Left cardiac atrium (tissue), 4 donors: ENCODE results near the gene PICK1. TPM values are rescaled to one million over a fixed set of nuclear protein-coding genes. Genes with fewer than 3 reads are reported as not detected.

Experiments used
- ATAC-seq, 2 donors: fragments of 200-7000 bp; cut with Tn5 transposase; one replicate each; pipeline ENCODE4 v1.9.1; 2020; ENCODE audit warnings: mild to moderate bottlenecking in 2 of 2, moderate library complexity in 2 of 2
- DNase-seq: peaks from one replicate; pipeline ENCODE4 v3.0.0-alpha.2; 2020
- intact Hi-C, 2 donors: fragments of 100-400 bp; cut with DNase I; formaldehyde crosslinking; loops; one replicate each; pipeline versions ENCODE4 v1.14.1 to v1.15.1; 2022 to 2023
- total RNA-seq, 2 donors: library from RNA; stranded (reverse); fragmentation: NEBNext Ultra II Directional; extraction: Animal tissue kit (Norgen Biotek cat#: 25700); gene quantifications; one replicate each; pipeline ENCODE4 v1.2.1, GENCODE V29; 2021
- donor health status: DM: no; HTN: yes; CAD: no.
- donor health status: DM: no; HTN: yes; CAD: no; lungs with severe emphysema.
- donor health status: DM: yes; HTN: yes; CAD: no.
- donor health status: Dilated cardiomyopathy.

The PICK1 gene
- total RNA-seq, 2 donors from 2014 or later: 19.4 to 21.0 TPM

DNA sequence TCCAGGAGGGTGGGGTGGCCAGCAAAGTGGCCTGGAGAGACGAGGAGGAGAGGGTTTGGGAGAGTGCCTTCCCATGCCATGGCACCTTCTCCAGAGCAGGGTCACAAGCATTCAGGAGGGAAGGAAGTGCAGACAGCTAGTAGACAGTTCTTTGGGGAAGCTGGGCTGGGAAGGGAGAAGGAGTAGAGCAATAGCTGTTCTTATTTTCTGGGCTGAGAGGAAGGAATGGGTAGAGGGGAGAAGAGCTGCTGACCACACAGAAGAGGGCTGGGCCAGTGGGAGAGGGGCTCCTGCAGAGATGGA is 14.8 kb upstream of the PICK1 start:
- no peak for DNase-seq
- peak in 1 of 2 donors; percentile 9 for ATAC-seq
- intact Hi-C loops: no loop called here

DNA sequence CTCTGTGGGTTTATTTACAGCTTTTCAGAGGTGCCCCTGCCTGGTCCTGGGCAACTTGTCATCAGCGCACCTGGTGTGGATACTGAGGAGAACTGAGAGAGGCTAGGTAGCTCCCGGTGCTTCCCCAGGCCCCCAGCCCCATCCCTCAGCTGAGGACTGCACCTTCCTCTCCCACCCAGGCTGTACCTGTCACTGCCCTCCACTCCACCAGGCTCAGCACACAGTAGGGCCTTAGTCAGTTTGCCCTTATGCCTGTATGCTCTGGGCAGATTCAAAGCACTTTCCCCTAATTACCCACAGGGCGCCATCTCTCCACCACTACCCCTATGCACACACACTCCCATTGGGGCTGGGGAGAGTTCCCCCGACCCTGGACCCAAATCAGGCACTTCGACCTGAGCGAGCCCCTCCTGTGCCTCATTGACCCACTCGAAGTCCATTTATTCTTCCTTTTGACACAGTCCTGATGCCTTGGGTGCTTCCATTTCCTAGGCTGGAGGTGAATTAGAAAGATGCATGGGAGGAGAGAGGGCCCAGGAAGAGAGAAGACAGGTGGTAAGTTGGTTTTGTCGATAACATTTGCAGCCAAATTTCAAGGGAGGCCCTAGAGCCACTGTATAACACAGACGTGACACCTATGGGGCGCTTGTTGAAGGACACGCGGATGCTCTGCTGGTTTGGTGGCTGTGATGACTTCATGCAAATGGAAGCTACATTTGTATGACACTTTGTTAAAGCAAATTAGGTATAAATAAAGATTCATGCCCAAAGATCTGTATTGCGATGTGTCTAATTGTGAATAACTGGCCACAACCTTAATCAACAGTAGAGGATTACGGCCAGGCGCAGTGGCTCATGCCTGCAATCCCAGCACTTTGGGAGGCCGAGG is 13.8 kb upstream of the PICK1 start:
- no peak for ATAC-seq
- no peak for DNase-seq
- intact Hi-C loops: no loop called here

DNA sequence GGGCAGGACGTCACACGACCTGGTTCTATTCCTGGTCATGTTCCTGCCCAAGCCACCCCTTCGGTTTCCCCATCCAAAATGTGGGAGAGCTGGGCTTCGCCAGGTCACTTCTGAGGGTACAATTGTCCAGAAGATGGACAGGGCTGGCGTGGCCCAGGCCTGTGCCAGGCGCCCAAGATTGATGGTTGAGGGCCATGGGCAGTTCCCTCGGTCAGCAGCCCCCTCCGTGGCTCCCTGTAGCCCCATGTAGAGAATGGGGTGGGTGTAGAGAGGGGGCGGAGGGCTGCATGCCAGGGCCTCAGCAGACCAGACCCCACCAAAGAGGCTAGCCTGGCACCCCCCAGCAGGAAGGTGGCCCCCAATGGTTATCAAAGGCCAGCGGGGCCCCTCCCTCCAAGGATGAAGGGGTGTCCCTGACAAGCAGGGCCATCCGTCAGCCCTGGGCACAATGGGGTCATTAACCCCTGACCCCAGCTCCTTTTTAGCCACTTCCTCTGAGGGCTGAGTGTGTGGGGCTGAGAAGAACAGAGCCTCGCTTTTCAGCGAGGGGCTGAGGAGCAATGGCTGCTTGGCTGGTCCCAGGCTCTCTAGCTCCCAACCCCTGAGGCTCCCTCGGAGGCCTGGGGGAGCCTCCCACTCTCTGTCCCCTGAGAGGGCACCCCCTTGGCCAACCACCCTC is 11.0 kb upstream of the PICK1 start:
- ATAC-seq (no peak), DNase-seq (no peak)
- intact Hi-C loops: no loop called here

DNA sequence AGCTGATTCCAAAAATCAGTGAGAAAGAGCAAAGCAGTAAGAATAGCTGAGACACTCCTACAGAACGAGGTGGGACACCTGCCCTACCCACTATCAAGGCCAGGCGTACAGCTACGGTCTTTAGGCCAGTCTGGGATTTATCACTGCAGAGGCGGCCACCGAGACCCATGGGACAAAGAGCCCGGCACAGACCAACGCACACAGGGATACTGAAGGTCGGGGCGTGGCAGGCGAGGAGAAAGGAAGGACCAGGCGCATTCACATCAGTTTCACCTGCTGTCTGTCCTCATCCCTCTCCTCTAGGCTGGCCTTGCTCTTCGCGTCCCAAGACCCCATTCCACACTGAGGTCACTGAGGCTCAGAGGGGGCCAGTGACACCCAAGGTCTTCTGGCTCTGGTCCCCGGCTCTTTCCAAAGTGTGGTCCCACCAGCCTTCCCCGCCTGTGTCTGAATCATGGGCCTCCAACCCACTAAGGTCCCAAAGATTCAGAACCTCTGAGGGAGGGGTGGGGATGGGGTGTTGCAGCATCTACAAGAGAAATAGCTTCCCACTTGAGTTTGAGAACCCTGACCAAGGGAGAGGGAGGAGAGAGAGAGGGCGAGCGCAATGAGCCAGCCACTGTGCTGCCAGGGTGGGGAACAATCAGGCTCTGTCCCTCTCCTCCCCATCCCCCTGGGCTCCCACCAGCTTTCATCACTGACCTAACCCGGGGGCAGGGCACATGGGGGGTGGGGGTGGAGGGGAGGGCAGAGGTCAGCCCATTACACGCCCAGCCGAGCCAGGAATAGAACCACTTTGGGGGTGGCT is 7.2 kb upstream of the PICK1 start:
- DNase-seq: no peak
- intact Hi-C loops: loop anchor here (5.0 to 10.0 kb wide), 4 partner anchors 55 to 525 kb away; partner anchors contain the start of gene DMC1 (in 2 of the 2)
- peak in 1 of 2 donors; percentile 32 for ATAC-seq

DNA sequence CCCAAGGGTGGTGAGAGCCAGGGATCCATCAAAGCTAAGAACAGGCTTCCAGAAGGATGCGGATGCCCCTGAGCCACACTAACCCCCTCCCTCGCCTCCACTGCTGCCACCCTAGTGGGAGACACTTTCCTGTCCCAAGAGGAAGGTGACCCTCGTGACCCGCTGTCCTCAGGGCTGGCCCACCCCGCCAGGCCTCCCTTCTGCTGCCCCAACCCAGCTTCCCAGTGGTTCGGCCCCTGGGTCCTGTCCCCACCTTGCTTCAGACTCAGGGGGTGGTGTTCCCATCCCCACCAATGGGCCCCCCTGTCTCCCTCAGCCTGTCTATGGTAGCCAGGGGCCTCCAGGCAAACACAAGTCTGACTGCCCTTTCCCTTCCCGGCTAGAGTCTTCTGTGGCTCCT is 6.5 kb upstream of the PICK1 start:
- intact Hi-C loops: loop anchor here (5.0 to 10.0 kb wide), 4 partner anchors 54 to 524 kb away; partner anchors contain the start of gene DMC1 (in 2 of the 2)
- no peak for ATAC-seq
- no peak for DNase-seq

DNA sequence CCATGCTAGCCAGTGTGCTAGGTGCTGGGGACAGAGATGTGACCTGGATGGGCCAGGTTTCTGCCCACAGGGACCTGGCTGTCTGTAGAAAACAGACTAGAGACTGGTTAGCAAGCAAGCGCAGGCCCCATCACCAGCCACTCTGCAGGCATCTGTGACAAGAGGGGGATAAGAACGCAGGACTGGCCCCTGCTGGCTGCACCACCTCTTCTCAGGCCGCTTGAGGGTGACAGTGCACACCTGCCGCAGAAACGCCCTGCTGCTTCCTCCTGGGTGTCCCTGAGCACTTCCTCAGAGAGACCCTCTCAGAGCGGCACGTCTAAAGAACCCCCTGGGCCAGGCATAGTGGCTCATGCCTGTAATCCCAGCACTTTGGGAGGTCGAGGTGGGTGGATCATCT is 5.9 kb upstream of the PICK1 start:
- intact Hi-C loops: loop anchor here (5.0 to 10.0 kb wide), 4 partner anchors 54 to 524 kb away; partner anchors contain the start of gene DMC1 (in 2 of the 2)
- ATAC-seq: no peak
- no peak for DNase-seq

DNA sequence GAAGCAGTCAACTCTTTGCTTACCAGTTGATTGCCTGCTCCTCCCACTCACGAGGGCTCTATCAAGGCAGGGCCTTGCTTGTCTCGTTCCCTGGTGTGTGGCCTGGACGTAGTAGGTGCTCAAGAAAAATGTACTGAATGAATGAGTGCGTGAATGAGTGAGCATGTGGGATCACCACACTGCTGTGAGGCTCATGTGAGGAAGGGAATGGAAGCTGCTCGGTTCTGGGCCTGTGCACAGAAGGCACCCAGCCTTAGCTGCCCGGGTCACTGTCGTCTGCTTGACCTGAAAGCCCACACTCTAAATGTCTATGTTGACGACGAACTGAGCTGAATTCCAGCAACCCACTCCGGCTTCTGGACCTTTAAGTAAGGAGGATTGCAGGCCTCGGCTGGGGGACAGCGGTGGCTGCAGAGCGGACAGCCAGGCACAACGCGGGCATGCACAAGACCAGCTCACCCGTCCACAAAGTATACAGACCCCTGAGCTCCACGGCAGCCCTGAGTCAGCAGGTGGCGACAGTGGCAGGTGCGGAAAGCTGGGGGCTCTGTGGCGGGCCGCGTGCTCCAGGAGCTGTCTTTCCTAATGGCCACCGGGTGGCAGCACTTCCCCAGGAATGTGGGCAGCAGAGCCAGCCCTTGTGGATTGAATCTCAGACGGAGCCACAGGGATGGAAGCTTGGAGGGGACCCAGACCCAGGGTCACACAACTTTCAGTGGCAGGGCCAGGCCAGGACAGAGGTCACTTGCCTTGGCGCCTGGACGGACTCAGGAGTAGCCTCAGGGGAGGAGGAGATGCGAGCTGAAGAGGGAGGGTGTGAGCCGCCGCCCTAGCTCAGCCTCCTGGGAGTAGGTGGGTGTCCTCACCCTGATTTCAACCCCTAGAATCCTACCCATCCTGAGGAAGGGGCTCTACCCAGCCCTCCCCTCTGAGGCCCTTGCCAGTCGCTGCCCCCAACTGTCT is 5.0 kb upstream of the PICK1 start:
- ATAC-seq (peak; percentile 73 to 76), DNase-seq (peak; percentile 89)
- intact Hi-C loops: loop anchor here (5.0 to 10.0 kb wide), 4 partner anchors 53 to 523 kb away; partner anchors contain the start of gene DMC1 (in 2 of the 2)

DNA sequence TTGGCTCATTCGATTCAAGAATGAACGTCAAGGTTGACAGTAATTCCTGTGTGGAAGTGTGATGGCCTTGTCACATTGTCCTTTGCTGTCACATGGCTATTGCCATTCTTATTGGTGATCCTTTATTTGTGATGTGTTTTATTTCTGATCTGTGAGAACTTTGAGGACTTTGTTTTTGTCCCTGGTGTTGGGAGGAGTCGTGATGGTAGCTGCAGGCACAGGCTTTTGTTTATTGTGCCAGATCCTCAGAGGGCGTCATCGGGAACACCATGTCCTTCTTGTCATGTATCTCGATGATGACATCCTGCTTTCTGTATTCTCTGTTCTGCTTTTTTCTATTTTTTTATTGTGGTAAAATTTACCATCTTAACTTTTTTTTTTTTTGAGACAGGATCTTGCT is 5.6 kb downstream of the PICK1 start:
- peak; percentile 47 for DNase-seq
- ATAC-seq: peak in 1 of 2 donors; percentile 32
- intact Hi-C loops: no loop called here

DNA sequence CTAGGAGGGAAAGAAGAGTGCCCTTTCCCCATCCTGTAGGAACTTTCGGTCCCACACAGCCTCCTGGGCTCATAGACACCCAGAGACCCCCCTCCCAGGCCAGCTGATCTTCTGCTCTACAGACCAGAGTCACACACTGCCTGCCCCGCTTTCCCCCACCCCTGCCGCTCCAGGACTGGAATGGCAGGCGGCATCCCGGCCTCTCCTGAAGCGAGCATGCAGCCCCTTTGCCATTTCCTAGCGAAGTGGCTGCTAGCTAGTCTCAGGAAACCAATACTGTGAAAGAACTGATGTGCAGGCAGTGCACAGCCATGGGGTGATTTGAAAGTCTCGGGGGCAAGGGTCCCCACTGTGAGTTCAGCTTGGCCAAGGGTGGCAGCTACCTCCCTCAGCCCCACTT is 8.3 kb downstream of the PICK1 start:
- no peak for ATAC-seq
- DNase-seq: peak; percentile 12
- intact Hi-C loops: loop anchor here in 1 of 2 donors (5.0 kb wide), 1 partner anchor 507 kb away; the partner anchor contains the start of gene DMC1

DNA sequence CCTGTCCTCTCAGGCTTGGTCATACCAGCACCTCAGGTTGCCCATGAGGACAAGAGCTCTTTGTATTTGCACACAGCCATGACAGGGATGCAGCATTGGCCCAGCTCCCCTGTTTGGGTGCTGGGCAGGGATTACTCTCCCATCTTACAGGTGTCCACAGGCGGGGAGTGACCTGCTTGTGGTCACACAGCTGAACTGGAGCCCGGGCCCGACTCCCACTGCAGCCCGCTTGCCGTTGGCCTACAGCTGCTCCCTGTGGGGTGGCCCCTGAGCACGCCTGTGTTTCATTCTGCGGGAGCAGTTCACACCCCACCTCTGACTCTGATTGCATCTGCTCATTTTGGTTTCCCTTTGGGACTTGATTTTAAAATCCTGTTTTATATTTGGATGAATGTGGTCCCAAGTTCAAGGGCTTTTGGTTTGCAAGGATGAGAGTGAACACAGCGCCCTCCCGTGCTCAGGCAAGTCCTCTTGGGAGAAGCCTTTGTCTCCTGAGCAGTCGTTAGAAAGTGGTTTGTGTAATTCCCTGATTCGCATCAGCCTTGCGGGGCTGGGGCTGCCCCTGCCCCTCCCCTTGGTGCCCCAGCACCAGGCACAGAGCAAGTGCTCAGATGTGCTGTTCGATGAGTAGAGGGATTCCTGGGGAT is 9.3 kb downstream of the PICK1 start:
- intact Hi-C loops: loop anchor here in 1 of 2 donors (5.0 kb wide), 1 partner anchor 506 kb away; the partner anchor contains the start of gene DMC1
- ATAC-seq (no peak), DNase-seq (peak; percentile 20)

DNA sequence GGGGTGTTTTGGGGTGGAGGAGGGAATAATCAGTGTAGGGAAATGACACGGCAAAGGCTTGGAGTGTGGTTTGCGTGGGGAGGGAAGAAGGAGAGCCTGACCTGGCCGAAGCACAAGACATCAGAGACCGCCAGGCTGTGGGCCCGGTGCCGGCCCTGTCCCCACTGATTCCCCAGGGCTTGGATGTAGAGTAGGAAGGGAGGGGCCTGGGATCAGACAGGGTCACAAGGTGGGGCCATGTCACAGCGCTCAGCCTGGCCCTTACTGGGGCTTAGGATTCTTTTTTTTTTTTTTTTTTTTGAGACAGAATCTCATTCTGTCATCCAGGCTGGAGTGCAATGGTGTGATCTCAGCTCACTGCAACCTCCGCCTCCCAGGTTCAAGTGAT is 9.8 kb downstream of the PICK1 start:
- peak; percentile 4 to 21 for ATAC-seq
- peak; percentile 24 for DNase-seq
- intact Hi-C loops: loop anchor here in 1 of 2 donors (5.0 kb wide), 1 partner anchor 505 kb away; the partner anchor contains the start of gene DMC1

DNA sequence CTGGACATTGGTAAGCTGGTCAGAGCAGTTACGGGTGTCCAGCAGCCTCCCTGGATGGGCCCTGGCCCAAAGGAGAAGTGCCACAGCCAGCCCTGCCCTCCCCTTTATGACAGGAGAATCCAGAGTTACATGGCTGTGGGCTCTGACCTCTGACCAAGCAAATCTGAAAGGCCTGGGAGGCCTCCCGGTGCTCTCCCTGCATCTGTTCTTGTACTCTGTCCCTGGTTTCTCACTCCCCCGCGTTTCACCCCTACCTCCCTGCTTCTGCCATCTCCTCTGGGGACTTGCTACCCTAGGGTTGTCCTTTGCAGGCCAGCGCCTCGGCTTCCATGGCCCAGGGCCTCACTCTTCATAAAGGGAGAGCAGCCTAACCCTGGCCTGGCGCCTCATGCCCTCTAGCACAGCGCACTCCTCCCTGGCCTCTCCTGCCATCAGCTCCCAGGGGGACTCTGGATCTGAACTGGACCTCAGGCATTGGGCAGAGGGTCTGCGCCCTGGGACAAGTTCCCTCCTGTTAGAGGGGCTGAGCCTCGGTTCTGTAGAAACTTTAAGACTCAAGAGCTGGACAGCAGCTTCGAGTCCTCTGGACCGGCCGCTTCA is 10.7 kb downstream of the PICK1 start:
- intact Hi-C loops: loop anchor here in 1 of 2 donors (5.0 kb wide), 1 partner anchor 504 kb away; the partner anchor contains the start of gene DMC1
- ATAC-seq (peak in 1 of 2 donors; percentile 16), DNase-seq (peak; percentile 18)

DNA sequence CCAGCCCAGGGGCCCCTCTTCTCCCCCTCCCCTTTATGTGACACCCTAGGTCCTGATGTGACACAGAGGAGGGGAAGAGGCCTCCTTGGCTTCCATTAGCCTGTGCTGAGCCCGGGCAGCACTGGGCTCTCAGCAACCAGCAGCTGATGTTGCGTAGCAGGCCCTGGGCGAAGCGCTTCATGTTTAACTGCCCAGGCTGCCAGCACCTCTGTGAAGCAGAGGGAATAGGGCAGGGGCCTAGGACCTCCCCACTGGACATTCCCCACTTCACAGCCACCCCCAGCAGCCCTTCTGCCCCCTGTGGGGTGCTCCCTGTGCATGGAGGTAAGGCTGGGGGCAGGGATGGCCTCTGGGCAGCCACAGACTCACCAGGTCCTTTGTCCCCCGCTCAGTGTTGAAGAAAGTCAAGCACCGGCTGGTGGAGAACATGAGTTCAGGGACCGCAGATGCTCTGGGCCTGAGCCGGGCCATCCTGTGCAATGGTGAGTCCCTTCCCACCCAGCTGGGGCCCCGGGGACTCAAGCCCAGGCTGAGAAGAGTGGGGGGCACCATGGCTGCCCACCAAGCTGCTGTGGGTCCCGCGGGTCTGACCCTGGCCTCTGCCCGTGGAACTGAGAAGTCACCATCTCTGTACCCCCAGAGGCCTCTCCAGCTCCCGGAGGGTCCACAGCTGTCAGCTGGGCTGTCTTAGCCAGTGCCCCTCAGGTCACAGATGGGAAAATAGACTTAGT is 11.6 kb downstream of the PICK1 start:
- peak; percentile 12 for DNase-seq
- ATAC-seq: peak in 1 of 2 donors; percentile 27
- intact Hi-C loops: loop anchor here in 1 of 2 donors (5.0 kb wide), 1 partner anchor 503 kb away; the partner anchor contains the start of gene DMC1

DNA sequence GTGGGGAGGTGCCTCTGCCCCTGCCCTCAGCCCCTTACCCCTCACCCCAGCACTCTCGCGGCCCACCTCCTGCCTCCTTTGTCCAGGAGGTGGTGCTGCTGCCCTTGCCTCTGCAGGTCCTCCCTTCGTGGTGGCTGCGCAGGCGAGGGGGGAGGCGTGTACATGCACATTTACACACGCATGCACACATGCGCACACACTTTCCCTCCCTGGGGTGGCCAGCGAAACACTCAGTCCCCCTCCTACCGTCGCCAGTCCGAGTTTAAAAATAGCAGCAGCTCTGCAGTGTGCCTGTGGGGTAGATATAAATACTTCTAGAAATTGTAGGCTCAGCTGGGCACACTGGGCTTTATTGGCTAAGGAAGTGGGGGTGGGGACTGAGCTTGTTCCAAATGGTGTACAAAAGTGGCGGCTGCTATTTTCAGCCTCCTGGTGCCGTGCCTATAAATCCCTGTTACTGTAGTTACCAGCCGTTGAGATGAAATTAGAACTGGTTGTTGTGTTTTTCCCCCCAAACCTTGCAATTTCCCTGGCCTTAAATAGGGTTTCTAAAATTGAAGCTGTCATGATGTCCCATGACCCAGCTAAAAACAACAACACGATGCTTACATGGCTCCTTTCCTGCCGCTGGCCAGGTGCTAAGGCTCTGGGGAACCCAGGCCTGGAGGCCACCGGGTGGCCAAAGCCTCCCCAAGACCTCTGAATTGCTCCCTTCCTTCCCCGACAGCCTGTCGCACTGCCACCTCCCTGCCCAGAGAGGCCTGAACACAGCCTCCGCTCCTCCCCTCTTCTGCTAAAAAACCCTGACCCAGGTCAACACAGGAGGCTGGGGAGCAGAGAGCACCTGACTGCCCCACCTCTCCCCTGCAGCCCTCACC is 12.4 kb downstream of the PICK1 start:
- DNase-seq (peak; percentile 71), ATAC-seq (peak; percentile 71 to 78)
- intact Hi-C loops: loop anchor here in 1 of 2 donors (5.0 kb wide), 1 partner anchor 503 kb away; the partner anchor contains the start of gene DMC1

DNA sequence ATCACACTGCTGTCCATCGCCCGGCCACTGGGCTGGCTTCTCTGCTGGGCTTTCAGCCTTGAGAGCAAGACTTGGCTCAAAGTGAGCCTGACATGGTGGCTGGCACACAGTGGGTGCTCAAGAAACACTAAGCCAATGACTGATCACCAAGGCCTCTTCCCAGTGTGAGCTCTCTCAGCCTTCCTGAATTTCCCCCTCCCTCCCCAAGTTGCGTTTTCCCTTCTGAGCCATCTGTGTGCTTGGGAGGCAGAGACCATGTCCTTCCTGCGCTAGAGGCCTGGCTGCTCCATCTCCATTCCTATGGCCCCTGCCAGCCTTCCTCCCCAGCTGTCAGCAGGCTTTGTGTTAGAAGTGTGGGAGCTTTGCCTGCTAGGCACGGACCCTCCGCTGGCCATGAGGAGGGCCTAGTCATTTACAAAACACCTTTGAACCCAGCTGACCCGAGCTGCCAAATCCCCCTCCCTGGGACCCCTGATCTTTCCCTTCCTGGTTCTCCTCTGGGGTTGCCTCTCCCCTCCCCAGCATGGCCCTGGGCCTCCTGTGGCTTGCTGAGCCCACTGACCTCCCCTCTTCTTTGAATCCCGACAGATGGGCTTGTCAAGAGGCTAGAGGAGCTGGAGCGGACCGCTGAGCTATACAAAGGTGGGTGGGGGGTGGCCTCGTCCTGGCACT is 13.2 kb downstream of the PICK1 start:
- intact Hi-C loops: no loop called here
- ATAC-seq (no peak), DNase-seq (peak; percentile 15)
